Stimulated activated naive CD8-positive, alpha-beta T cell treated with anti-CD3 and anti-CD28 coated beads, Interleukin-15, amount 100 ng/mL, for 72 hours (primary cell): ENCODE data around the gene GJC3.
"Not testable (repeated sequence)": the region's sequence is repeated elsewhere in the genome, so short reads cannot be mapped to it uniquely, and the experiment has no call there.

Source experiments
- ATAC-seq: fragments of 150-1000 bp; cut with Tn5 transposase; 2 replicates; pipeline ENCODE4 v1.10.0; 2021; ENCODE audit warnings: mild to moderate bottlenecking, moderate library complexity
- DNase-seq, 2 donors: peaks; one replicate each; pipeline ENCODE4 v3.0.0; 2021 to 2022
- H3K27ac Mint-ChIP-seq, 2 donors: one replicate each; pipeline ENCODE4 v1.8.0; 2022; ENCODE audit warnings: mild to moderate bottlenecking in 2 of 2, mixed read lengths in 2 of 2, moderate library complexity in 2 of 2
- H3K27me3 Mint-ChIP-seq: one replicate; pipeline ENCODE4 v1.8.0; 2022; ENCODE audit warnings: mixed read lengths
- H3K4me1 Mint-ChIP-seq: one replicate; pipeline ENCODE4 v1.8.0; 2022; ENCODE audit warnings: mild to moderate bottlenecking, mixed read lengths
- H3K4me3 Mint-ChIP-seq, 2 donors: one replicate each; pipeline ENCODE4 v1.8.0; 2022; ENCODE audit warnings: mild to moderate bottlenecking in 2 of 2, mixed read lengths in 2 of 2, moderate library complexity in 1 of 2
- H3K9me3 Mint-ChIP-seq, 2 donors: one replicate each; pipeline ENCODE4 v1.8.0; 2022; ENCODE audit warnings: mixed read lengths in 2 of 2

GJC3 gene, protein sequence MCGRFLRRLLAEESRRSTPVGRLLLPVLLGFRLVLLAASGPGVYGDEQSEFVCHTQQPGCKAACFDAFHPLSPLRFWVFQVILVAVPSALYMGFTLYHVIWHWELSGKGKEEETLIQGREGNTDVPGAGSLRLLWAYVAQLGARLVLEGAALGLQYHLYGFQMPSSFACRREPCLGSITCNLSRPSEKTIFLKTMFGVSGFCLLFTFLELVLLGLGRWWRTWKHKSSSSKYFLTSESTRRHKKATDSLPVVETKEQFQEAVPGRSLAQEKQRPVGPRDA

DNA sequence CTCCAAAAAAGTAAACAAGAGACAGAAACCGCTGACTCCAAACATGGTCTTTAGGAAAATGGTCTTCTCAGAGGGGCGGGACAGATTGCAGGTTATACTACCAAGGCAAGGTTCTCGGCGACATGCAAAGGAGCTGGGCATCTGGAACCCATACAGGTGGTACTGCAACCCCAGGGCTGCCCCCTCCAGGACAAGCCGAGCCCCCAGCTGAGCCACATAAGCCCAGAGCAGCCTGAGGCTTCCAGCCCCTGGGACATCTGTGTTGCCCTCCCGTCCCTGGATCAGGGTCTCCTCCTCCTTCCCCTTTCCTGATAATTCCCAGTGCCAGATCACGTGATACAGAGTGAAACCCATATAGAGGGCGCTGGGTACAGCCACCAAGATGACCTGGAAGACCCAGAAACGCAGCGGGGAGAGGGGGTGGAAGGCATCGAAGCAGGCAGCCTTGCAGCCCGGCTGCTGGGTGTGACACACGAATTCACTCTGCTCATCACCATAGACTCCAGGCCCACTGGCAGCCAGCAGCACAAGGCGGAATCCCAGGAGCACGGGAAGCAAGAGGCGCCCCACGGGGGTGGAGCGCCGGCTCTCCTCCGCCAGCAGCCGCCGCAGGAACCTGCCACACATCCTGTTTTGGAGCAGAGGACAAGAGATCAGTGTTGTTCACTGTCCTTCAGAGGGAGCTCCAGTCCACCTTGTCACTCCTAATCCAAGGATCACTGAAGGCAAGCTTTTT is at the start of gene GJC3:
Gene GJC3, minus strand, starts transcription at position 627 of the 736 bp plus-strand sequence. Its CDS starts 0 bp downstream, at position 627.
- Mint-ChIP-seq H3K27ac (peak within 1 kb of the TSS; percentile 69 to 75), H3K4me1 (peaks cover 25% of the 10 kb centered on the region), H3K9me3 (no peaks in the 10 kb centered on the region), H3K4me3 (peak within 1 kb of the TSS; percentile 76 to 83), H3K27me3 (peaks cover 28% of the 10 kb centered on the region)
- DNase-seq (peak; percentile 30 to 52), ATAC-seq (peak; percentile 94)

DNA sequence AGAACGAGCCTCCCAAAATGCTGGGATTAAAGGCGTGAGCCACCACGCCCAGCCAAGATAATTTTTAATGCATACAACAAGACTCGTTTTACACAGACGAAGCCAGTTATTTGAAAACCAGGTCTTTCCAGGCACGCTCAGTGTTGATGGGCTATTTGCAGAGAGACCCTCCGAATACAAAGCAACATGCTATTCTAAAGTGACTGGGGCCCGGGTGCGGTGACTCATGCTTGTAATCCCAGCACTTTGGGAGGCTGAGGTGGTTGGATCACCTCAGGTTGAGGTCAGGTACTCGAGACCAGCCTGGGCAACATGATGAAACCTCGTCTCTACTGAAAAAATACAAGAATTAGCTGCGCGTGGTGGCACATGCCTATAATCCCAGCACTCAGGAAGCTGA is 47.2 kb upstream of the GJC3 start:
- H3K9me3 Mint-ChIP-seq, result no peaks in the 10 kb centered on the region
- no peak for DNase-seq
- peaks cover 12% of the 10 kb centered on the region for H3K4me1 Mint-ChIP-seq
- peaks cover 22% of the 10 kb centered on the region for H3K27me3 Mint-ChIP-seq
- H3K27ac Mint-ChIP-seq, result no peak overlapping the region
- ATAC-seq, result no peak
- H3K4me3 Mint-ChIP-seq, result no peak overlapping the region

DNA sequence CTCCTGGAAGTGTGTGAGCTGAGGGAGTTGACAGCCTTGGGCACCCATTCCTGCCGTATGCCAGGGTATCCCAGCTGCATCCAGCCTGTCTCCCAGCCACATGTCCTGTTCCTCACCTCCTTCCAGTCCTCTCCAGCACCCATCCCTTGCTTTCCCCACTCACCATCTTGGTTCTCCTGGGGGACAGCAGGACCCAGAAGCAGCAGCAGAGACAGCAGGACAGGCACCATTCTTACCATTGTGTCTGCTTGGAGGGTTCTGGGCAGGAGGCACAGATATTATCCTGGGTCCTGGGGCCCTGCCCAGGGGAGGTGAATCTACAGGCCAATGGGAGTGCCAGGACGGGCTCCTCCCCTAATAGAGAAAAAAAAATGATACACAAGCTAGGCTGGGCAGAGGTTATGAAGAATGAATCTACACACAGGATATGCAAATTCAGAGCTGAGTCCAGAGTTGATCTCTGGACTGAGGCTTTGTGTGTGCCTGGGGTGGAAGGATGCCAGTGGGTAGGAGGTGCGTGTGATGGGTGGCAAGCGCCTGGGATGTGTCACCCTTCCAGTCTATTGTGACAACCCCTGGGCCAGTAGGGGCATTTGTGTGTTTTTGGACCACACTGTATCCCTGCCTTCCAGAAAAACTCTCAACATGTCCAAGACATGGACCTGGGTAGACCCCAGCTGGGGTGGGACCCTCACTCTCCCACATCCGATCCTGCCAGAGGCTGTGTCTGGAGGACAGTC is 46.5 kb upstream of the GJC3 start, which contains the start of gene AZGP1:
Gene AZGP1, minus strand, starts transcription at position 250 of the 740 bp plus-strand sequence. Its CDS starts 11 bp downstream, at position 239.
- ATAC-seq (peak; percentile 26), DNase-seq (no peak)
- Mint-ChIP-seq H3K27me3 (peaks cover 27% of the 10 kb centered on the region), H3K27ac (no peak within 1 kb of the TSS), H3K4me3 (no peak within 1 kb of the TSS), H3K9me3 (no peaks in the 10 kb centered on the region), H3K4me1 (peaks cover 12% of the 10 kb centered on the region)

DNA sequence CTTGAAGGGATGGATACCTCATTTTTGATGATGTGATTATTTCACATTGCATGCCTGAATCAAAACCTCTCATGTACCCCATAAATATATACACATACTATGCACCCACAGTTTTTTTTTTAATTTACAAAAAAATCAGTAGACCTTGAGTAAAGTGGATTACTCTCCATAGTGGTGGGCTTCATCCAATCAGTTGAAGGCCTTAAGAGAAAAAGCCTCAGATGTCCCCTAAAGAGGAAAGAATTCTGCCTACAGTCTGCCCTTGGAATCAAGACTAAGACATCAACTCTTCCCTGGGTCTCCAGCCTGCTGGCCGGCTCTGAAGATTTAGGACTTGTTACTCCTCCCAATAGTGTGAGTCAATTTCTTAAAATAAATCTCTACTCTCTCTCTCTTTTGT is 45.3 kb upstream of the GJC3 start:
- Mint-ChIP-seq H3K4me1 (peaks cover 2% of the 10 kb centered on the region), H3K9me3 (no peaks in the 10 kb centered on the region), H3K27me3 (peaks cover 35% of the 10 kb centered on the region), H3K27ac (no peak overlapping the region), H3K4me3 (no peak overlapping the region)
- ATAC-seq (no peak), DNase-seq (no peak)

DNA sequence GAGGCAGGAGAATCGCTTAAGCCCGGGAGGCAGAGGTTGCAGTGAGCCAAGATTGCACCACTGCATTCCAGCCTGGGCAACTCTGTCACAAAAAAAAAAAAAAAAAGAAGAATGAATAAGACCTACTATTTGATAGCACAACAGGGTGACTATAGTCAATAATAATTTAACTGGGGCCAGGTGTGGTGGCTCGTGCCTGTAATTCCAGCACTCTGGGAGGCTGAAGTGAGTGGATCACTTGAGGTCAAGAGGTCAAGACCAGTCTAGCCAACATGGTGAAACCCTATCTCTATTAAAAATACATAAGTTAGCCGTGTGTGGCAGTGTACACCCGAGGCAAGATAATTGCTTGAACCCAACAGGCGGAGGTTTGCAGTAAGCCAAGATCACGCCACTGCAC is 44.4 kb upstream of the GJC3 start:
- H3K27me3 Mint-ChIP-seq, result peaks cover 35% of the 10 kb centered on the region
- ATAC-seq, H3K27ac Mint-ChIP-seq, H3K9me3 Mint-ChIP-seq, DNase-seq, H3K4me1 Mint-ChIP-seq, H3K4me3 Mint-ChIP-seq: not testable (repeated sequence)

DNA sequence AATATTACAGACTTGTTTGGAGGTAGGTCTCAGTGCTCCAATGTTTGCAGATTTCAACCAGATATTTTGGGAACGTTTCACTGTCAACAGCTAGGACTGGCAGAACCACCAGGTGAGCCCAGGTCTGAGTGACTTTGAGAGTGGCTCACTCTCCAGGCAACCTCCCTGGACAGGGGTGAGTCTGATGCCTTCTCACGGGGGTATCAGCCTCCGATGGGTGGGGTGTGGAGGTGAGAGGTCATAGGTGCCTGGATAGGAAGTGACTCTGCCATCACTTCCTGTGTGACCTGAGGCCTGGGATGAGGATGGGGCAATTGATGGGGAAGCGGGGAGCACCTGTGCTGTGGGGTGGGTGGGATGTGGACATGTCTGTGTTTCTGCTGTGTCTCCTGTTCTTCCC is 41.8 kb upstream of the GJC3 start:
- ATAC-seq, result no peak
- Mint-ChIP-seq H3K27me3 (peaks cover 54% of the 10 kb centered on the region), H3K9me3 (no peaks in the 10 kb centered on the region), H3K4me1 (no peaks in the 10 kb centered on the region), H3K4me3 (no peak overlapping the region), H3K27ac (peak overlapping the region in 1 of 2 donors; percentile 26)
- no peak for DNase-seq

DNA sequence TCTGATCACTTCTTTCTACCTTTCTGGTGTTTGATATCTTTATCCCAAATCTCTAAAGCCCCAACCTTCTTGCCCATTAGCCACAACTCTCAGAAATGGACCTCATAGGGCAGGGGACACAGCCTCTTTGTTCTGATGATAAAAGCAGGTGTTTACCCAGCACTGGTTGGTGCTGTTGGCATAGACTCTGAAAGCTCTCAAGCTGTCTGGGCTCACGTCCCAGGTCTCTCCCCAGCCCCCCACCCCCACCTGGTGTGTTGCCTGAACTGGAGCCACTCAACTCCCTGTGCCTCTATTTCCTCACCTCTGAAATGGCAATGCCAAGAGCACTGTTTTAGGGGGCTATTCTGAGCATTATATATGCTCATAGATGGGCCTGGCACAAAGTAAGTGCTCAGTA is 40.4 kb upstream of the GJC3 start:
- peaks cover 57% of the 10 kb centered on the region for H3K27me3 Mint-ChIP-seq
- not testable (repeated sequence) for H3K4me1 Mint-ChIP-seq

DNA sequence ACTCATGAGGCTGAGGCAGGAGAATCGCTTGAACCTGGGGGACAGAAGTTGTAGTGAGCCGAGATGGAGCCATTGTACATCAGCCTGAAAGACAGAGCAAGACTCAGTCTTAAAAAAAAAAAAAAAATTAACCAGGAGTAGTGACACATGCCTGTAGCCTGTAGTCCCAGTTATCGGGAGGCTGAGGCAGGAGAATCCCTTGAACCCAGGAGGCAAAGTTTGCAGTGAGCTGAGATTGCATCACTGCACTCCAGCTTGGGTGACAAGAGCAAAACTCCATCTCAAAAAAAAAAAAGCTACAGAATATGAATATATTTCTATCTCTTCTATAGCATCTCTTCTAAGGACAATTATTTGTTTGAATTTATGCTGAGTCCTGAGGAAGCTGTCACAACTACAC is 39.9 kb upstream of the GJC3 start:
- no peaks in the 10 kb centered on the region for H3K4me1 Mint-ChIP-seq
- ATAC-seq, result no peak
- DNase-seq, result no peak
- H3K27me3 Mint-ChIP-seq, result peaks cover 62% of the 10 kb centered on the region
- no peak overlapping the region for H3K4me3 Mint-ChIP-seq
- H3K9me3 Mint-ChIP-seq, result no peaks in the 10 kb centered on the region
- H3K27ac Mint-ChIP-seq, result no peak overlapping the region

More for the DNA sequence above, 40.4 kb upstream of the GJC3 start:
- not testable (repeated sequence) for DNase-seq, ATAC-seq, H3K27ac Mint-ChIP-seq, H3K4me3 Mint-ChIP-seq, H3K9me3 Mint-ChIP-seq

DNA sequence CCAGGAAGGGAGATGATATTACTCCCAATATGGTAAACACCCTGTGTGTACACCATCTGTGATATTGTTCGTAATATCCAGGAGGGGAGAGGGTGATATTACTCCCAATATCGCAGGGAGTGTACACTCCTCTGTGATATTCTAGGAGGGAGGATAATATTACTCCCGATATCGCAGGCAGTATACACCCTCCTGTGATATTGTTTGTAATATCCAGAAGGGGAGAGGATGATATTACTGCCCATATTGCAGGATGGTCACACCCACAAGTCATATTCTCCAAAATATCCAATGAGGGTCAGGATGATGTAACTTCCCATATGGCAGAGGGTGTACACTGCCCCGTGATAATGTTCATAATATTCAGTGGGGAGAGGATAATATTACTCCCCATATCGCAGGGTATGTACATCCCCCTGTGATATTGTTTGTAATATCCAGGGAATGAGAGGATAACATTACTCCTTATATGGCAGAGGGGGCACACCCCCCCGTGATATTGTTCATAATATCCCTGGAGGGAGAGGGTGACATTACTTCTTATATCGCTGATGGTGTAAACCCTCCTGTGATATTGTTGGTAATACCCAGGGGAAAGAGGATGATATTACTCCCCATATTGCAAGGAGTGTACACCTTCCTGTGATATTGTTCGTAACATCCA is 29.3 kb upstream of the GJC3 start:
- Mint-ChIP-seq H3K27me3 (peaks cover 50% of the 10 kb centered on the region), H3K9me3 (no peaks in the 10 kb centered on the region), H3K4me3 (no peak overlapping the region), H3K27ac (no peak overlapping the region), H3K4me1 (peaks cover 21% of the 10 kb centered on the region)
- no peak for DNase-seq
- ATAC-seq, result no peak

DNA sequence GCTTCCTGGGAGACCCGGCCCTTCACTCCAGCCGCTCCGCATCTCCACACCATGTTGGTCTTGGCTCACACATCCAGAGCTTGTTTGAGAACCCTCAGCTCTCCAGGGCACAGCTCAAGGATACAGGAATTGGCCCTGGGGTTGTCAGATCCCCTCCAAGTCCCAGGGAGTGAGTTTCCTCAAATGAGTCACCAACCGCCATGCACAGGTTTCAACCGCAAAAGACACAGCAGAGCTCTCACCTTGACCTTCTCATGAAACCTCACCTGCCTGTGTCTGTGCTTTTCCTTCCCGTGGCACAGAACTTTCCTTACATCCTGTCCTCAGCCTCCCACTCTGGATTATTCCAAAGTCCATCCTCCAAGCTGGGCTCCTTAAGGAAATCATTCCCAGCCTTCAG is 25.8 kb upstream of the GJC3 start:
- no peak for ATAC-seq
- no peak overlapping the region for H3K4me3 Mint-ChIP-seq
- peaks cover 20% of the 10 kb centered on the region for H3K27me3 Mint-ChIP-seq
- no peak for DNase-seq
- H3K27ac Mint-ChIP-seq, result peak overlapping the region in 1 of 2 donors; percentile 68
- peaks cover 3 to 9% of the 10 kb centered on the region in 2 donors for H3K9me3 Mint-ChIP-seq
- peaks cover 30% of the 10 kb centered on the region for H3K4me1 Mint-ChIP-seq

DNA sequence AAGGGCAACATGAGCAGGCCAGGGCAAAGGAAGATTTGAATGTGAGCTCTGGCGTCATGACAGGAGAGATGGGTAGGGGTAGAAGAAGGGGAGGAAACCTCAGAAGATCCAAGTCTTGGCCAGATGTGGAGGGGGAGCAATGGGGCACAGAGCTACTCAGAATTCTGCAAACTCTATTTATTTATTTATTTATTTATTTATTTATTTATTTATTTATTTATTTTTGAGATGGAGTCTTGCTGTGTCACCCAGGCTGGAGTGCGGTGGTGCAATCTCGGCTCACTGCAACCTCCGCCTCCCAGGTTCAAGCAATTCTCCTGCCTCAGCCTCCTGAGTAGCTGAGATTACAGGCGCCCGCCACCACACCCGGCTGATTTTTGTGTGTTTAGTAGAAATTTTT is 25.2 kb upstream of the GJC3 start:
- H3K4me1 Mint-ChIP-seq, result peaks cover 30% of the 10 kb centered on the region
- peaks cover 16% of the 10 kb centered on the region for H3K27me3 Mint-ChIP-seq
- not testable (repeated sequence) for H3K27ac Mint-ChIP-seq, ATAC-seq, DNase-seq, H3K9me3 Mint-ChIP-seq
- H3K4me3 Mint-ChIP-seq, result peak overlapping the region in 1 of 2 donors; percentile 1

DNA sequence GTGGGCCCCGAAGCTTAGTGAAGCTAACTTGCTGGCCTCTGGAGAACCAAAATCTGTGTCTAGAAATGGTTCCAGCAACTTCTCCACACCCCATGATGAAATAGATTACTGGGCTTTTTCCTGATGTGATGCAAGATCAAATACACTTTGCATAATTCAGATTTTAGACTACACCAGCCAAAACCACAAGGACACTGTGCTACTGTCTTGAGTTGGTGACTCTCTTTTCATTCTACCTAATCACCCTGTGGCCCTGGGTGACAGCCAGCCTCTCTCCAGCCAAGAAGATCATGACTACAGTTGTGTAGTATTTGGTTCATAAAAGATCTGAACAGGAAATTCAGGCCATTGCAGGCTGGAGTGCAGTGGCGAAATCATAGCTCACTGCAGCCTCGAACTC is 24.2 kb upstream of the GJC3 start:
- peaks cover 26% of the 10 kb centered on the region for H3K27me3 Mint-ChIP-seq

DNA sequence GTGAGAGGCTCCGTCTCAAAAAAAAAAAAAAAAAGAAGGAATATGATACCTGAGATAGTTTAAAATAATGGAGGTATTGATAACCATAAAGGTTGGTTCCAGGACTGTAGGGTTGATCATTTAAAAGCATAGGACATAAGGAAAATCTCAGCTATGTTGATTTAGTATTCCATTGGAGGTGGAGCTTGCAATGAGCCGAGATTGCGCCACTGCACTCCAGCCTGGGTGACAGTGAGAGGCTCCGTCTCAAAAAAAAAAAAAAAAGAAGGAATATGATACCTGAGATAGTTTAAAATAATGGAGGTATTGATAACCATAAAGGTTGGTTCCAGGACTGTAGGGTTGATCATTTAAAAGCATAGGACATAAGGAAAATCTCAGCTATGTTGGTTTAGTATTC is 23.2 kb upstream of the GJC3 start:
- not testable (repeated sequence) for ATAC-seq, H3K9me3 Mint-ChIP-seq, DNase-seq, H3K4me3 Mint-ChIP-seq, H3K27ac Mint-ChIP-seq
- H3K4me1 Mint-ChIP-seq, result peaks cover 30% of the 10 kb centered on the region
- peaks cover 31% of the 10 kb centered on the region for H3K27me3 Mint-ChIP-seq

More for the DNA sequence above, 24.2 kb upstream of the GJC3 start:
- peak overlapping the region; percentile 63 to 89 for H3K27ac Mint-ChIP-seq
- H3K9me3 Mint-ChIP-seq, result peaks cover 3 to 9% of the 10 kb centered on the region in 2 donors
- no peak overlapping the region for H3K4me3 Mint-ChIP-seq
- ATAC-seq, result peak; percentile 96
- H3K4me1 Mint-ChIP-seq, result peaks cover 30% of the 10 kb centered on the region
- peak in 1 of 2 donors; percentile 47 for DNase-seq

DNA sequence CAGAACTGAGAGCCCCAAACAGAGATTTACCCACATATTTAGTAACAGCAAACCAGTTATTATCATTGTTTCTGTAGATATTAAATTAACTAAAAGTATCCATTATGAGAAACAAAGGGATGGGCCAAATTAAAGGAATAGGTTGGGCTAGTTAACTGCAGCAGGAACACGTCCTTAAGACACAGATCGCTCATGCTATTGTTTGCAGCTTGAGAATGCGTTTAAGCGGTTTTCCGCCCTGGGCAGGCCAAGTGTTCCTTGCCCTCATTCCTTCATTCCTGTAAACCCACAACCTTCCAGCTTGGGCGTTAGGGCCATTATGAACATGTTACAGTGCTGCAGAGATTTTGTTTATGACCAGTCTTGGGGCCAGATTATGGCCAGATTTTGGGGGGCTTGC is 21.4 kb upstream of the GJC3 start:
- not testable (repeated sequence) for H3K27ac Mint-ChIP-seq, H3K9me3 Mint-ChIP-seq, H3K4me3 Mint-ChIP-seq, ATAC-seq, DNase-seq
- Mint-ChIP-seq H3K27me3 (peaks cover 27% of the 10 kb centered on the region), H3K4me1 (peaks cover 26% of the 10 kb centered on the region)

DNA sequence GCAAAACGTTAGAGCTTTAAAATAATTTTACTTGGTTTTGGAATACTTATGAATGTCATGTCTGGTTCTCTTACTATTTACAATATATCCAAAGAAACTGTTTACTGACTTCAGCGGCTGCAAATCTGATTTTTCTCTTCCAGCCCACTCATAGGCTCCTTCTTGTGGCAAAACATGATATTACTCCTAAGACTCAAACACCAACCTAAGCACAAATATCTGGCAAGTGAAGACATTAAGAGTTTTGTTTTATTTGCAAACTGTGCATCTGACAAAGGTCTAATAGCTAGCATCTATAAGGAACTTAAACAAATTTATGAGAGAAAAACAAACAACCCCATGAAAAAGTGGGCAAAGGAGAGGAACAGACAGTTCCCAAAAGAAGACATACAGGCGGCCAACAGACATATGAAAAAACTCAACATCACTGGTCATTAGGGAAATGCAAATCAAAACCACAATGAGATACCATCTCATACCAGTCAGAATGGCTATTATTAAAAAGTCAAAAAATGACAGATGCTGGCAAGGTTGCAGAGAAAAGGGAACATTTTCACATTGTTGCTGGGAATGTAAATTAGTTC is 20.3 kb upstream of the GJC3 start:
- ATAC-seq (no peak), DNase-seq (no peak)
- no peak overlapping the region for H3K27ac Mint-ChIP-seq
- H3K27me3 Mint-ChIP-seq, result peaks cover 16% of the 10 kb centered on the region
- H3K4me3 Mint-ChIP-seq, result no peak overlapping the region
- H3K9me3 Mint-ChIP-seq, result peaks cover 3 to 9% of the 10 kb centered on the region in 2 donors
- H3K4me1 Mint-ChIP-seq, result peaks cover 18% of the 10 kb centered on the region
